ENCODE data around the gene ADGRE3.
"Not testable (repeated sequence)": the region's sequence is repeated elsewhere in the genome, so short reads cannot be mapped to it uniquely, and the experiment has no call there.

Gene ADGRE3

DNA sequence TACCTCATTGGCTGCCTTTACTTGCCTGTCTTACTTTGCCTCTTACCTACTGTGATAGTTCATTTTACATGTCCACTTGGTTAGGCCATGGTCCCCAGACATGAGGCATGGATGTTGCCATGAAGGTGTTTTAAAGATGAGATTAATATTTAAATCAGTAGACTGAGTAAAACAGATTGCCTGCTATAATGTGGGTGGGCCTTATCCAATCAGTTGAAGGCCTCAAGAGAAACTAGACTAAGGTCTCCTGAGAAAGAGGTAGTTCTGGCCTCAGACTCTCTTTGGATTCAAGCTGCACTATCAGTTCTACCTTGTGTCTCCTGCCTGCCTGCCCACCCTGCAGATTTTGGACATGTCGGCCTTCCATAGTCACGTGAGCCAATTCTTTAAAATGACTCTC, 26.1 kb downstream of the ADGRE3 start:
- TF ChIP-seq, protein P1, sequence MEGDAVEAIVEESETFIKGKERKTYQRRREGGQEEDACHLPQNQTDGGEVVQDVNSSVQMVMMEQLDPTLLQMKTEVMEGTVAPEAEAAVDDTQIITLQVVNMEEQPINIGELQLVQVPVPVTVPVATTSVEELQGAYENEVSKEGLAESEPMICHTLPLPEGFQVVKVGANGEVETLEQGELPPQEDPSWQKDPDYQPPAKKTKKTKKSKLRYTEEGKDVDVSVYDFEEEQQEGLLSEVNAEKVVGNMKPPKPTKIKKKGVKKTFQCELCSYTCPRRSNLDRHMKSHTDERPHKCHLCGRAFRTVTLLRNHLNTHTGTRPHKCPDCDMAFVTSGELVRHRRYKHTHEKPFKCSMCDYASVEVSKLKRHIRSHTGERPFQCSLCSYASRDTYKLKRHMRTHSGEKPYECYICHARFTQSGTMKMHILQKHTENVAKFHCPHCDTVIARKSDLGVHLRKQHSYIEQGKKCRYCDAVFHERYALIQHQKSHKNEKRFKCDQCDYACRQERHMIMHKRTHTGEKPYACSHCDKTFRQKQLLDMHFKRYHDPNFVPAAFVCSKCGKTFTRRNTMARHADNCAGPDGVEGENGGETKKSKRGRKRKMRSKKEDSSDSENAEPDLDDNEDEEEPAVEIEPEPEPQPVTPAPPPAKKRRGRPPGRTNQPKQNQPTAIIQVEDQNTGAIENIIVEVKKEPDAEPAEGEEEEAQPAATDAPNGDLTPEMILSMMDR (conservative IDR thresholded peaks at IDR 0.05; ENCODE audit: low read depth, low read length) = no peak
- no peak overlapping the region for H3K4me2 ChIP-seq
- H2AFZ ChIP-seq (ENCODE audit: low read depth) = no peak overlapping the region
- no peak overlapping the region for H3K9ac ChIP-seq
- H3K79me2 ChIP-seq (ENCODE audit: insufficient read depth, low read depth) = no peaks in the 10 kb centered on the region
- H3K27me3 ChIP-seq (ENCODE audit: insufficient read depth, low read depth) = peaks cover 3% of the 10 kb centered on the region; the same call in 1 of the 2 replicates
- no peaks in the 10 kb centered on the region for H3K36me3 ChIP-seq (ENCODE audit: insufficient read depth)
- H3K4me3 ChIP-seq (IDR thresholded peaks at IDR 0.05; ENCODE audit: insufficient read depth, low read depth, low read length) = no peak overlapping the region
- no peaks in the 10 kb centered on the region for H3K4me1 ChIP-seq (ENCODE audit: low read depth, poor library complexity, severe bottlenecking)
- H4K20me1 ChIP-seq (ENCODE audit: insufficient read depth) = no peaks in the 10 kb centered on the region
- H3K27ac ChIP-seq = no peak overlapping the region

DNA sequence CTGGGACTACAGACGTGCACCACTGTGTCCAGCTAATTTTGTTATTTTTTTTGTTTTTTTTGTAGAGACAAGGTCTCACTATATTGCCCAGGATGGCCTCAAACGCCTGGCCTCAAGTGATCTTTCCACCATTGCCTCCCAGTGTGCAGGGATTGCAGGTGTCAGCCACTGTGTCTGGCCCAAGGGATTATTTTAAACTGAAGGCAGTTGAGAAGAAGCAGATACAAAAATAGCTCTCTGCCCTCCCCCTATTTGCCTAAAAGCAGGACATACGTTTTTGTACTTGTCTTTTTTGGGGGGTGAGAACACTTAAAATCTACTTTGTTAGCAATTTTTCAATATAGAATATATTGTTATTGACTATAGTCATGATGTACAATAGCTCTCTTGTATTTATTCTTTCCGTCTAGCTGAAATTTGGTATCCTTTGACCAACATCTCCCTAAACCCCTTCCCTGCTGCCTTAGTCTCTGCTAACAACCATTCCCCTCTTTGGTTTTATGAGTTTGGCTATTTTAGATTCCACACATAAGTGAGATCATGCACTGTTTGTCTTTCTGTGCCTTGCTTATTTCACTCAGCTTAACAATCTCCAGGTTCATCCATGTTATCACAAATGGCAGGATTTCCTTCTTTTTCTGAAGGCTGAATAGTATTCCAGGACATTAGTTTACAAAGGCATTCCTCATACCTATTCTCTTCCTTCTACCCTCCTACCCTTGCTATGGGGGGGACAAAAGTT, 34.9 kb downstream of the ADGRE3 start:
- no peaks in the 10 kb centered on the region for H3K4me1 ChIP-seq (ENCODE audit: low read depth, poor library complexity, severe bottlenecking)
- no peaks in the 10 kb centered on the region; the same call in 1 of the 2 replicates for H3K27me3 ChIP-seq (ENCODE audit: insufficient read depth, low read depth)
- no peak overlapping the region for H3K4me2 ChIP-seq
- H4K20me1 ChIP-seq (ENCODE audit: insufficient read depth) = no peaks in the 10 kb centered on the region
- H3K36me3 ChIP-seq (ENCODE audit: insufficient read depth) = no peaks in the 10 kb centered on the region
- H2AFZ ChIP-seq (ENCODE audit: low read depth) = no peak overlapping the region
- TF ChIP-seq, protein P1 (conservative IDR thresholded peaks at IDR 0.05; ENCODE audit: low read depth, low read length) = no peak
- no peak overlapping the region for H3K9ac ChIP-seq
- H3K27ac ChIP-seq = no peak overlapping the region
- H3K4me3 ChIP-seq (IDR thresholded peaks at IDR 0.05; ENCODE audit: insufficient read depth, low read depth, low read length) = no peak overlapping the region
- H3K79me2 ChIP-seq (ENCODE audit: insufficient read depth, low read depth) = no peaks in the 10 kb centered on the region

DNA sequence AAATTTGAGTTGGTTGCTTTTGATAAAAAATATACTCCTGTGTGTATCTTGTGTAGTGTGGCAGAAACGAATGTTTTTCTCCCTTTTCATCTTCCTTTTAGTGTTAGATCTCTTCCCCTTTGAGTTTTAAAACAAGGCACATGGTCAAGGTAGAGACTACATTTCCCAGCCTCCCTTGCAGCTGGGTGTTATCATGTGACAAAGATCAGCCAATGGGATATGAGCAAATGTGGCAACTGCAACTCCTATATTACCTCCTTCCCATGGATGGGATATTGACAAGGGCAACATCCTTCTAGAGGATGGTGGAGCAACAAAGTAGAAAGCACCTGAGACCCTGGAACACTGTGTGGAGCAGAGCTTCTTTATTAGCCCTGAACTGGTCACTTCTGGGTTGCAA, 42.4 kb downstream of the ADGRE3 start:
- TF ChIP-seq, protein P1 (conservative IDR thresholded peaks at IDR 0.05; ENCODE audit: low read depth, low read length) = no peak
- no peaks in the 10 kb centered on the region for H3K4me1 ChIP-seq (ENCODE audit: low read depth, poor library complexity, severe bottlenecking)
- H3K27ac ChIP-seq = no peak overlapping the region
- H2AFZ ChIP-seq (ENCODE audit: low read depth) = no peak overlapping the region
- no peaks in the 10 kb centered on the region; the same call in 1 of the 2 replicates for H3K27me3 ChIP-seq (ENCODE audit: insufficient read depth, low read depth)
- H3K4me3 ChIP-seq (IDR thresholded peaks at IDR 0.05; ENCODE audit: insufficient read depth, low read depth, low read length) = no peak overlapping the region
- no peak overlapping the region for H3K4me2 ChIP-seq
- no peaks in the 10 kb centered on the region for H3K36me3 ChIP-seq (ENCODE audit: insufficient read depth)
- no peak overlapping the region for H3K9ac ChIP-seq
- no peaks in the 10 kb centered on the region for H4K20me1 ChIP-seq (ENCODE audit: insufficient read depth)
- no peaks in the 10 kb centered on the region for H3K79me2 ChIP-seq (ENCODE audit: insufficient read depth, low read depth)

DNA sequence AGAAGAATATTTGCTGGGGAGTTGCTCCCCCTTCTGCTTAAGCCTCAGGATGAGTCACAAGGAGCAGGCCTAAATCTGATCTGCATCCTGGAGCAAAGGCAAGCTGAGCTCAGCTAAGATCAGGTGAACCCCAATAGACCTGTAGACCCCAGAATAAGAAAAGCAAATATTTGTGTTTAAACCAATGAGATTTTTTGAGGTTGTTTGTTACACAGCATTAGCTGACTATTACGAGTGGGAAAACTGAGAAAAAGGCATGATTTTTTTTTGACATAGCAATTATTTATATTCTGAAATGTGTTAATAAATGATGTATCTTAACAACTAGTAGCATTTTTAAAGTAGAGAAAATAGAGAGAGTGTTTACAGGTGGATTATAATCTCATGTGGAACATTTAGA, 45.1 kb downstream of the ADGRE3 start:
- no peak overlapping the region for H2AFZ ChIP-seq (ENCODE audit: low read depth)
- TF ChIP-seq, protein P1 (conservative IDR thresholded peaks at IDR 0.05; ENCODE audit: low read depth, low read length) = no peak
- no peaks in the 10 kb centered on the region for H4K20me1 ChIP-seq (ENCODE audit: insufficient read depth)
- H3K4me3 ChIP-seq (IDR thresholded peaks at IDR 0.05; ENCODE audit: insufficient read depth, low read depth, low read length) = no peak overlapping the region
- no peaks in the 10 kb centered on the region for H3K79me2 ChIP-seq (ENCODE audit: insufficient read depth, low read depth)
- H3K36me3 ChIP-seq (ENCODE audit: insufficient read depth) = no peaks in the 10 kb centered on the region
- no peaks in the 10 kb centered on the region; the same call in 1 of the 2 replicates for H3K27me3 ChIP-seq (ENCODE audit: insufficient read depth, low read depth)
- H3K27ac ChIP-seq = no peak overlapping the region
- no peaks in the 10 kb centered on the region for H3K4me1 ChIP-seq (ENCODE audit: low read depth, poor library complexity, severe bottlenecking)
- H3K9ac ChIP-seq = no peak overlapping the region
- H3K4me2 ChIP-seq = no peak overlapping the region

DNA sequence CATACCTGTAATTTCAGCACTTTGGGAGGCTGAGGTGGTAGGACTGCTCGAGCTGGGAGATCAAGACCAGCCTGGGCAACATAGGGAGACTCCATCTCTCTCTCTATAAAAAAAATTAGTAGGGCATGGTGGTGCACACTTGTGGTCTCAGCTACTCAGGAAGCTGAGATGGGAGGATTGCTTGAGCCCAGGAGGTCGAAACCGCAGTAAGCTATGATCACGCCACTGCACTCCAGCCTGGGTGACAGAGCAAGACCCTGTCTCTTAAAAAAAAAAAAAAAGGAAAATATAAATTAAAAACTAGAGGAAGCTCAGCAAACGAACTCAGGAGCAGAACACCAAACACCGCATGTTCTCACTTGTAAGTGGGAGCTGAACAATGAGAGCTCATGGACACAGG, 50.2 kb downstream of the ADGRE3 start:
- not testable (repeated sequence) for H3K4me1 ChIP-seq (ENCODE audit: low read depth, poor library complexity, severe bottlenecking); H3K27me3 ChIP-seq (ENCODE audit: insufficient read depth, low read depth); H3K36me3 ChIP-seq (ENCODE audit: insufficient read depth); H3K27ac ChIP-seq; H3K9ac ChIP-seq; H4K20me1 ChIP-seq (ENCODE audit: insufficient read depth); H3K79me2 ChIP-seq (ENCODE audit: insufficient read depth, low read depth); H3K4me3 ChIP-seq (IDR thresholded peaks at IDR 0.05; ENCODE audit: insufficient read depth, low read depth, low read length); H3K4me2 ChIP-seq; H2AFZ ChIP-seq (ENCODE audit: low read depth)
